Brain microvascular endothelial cell (primary cell): Measurements from ENCODE around the gene SAP30BP.

ENCODE experiments used
- DNase-seq: peaks from one replicate; pipeline ENCODE4 v3.0.0-alpha.2; 2020
- H3K27ac ChIP-seq: fragments of 250-450 bp; sonication (Bioruptor Pico); 2 replicates; pipeline ENCODE4 v1.5.1; 2020; ENCODE audit warnings: mild to moderate bottlenecking, moderate library complexity
- H3K27me3 ChIP-seq: fragments of 250-450 bp; sonication (Bioruptor Pico); replicated peaks from 2 replicates; pipeline ENCODE4 v1.5.1; 2020; ENCODE audit warnings: mild to moderate bottlenecking
- H3K36me3 ChIP-seq: fragments of 250-450 bp; sonication (Bioruptor Pico); replicated peaks from 2 replicates; pipeline ENCODE4 v1.5.1; 2020; ENCODE audit warnings: mild to moderate bottlenecking
- H3K4me3 ChIP-seq: 2 replicates; pipeline ENCODE4 v1.5.1; 2011; ENCODE audit warnings: low read depth, mild to moderate bottlenecking, control low read depth, low read length, moderate library complexity
- CTCF ChIP-seq: IDR thresholded peaks from 2 replicates; pipeline ENCODE4 v1.5.1; 2011; ENCODE audit warnings: low read depth, mild to moderate bottlenecking, moderate library complexity, low read length, control low read depth, inconsistent platforms; ENCODE audit errors: missing control alignments
- in situ Hi-C: cut with HindIII; loops from 2 replicates; pipeline ENCODE4 v1.10.0; 2017; ENCODE audit warnings: low sequenced_read_pairs, low pct_ligation_motif_present

Gene SAP30BP

GRCh38 chr17:75676461-75676860, 9.3 kb downstream of the SAP30BP start:
- Histone ChIP-seq H3K27me3 (no peaks in the 10 kb centered on the region), H3K27ac (no peak overlapping the region), H3K4me3 (no peak overlapping the region), H3K36me3 (peaks cover 40% of the 10 kb centered on the region)
- TF ChIP-seq CTCF: no peak
- in situ Hi-C loops: loop anchor here (10.0 kb wide), 1 partner anchor 68 kb away; no protein-coding TSS in a partner anchor
- DNase-seq: no peak

- in situ Hi-C loops: loop anchor here (10.0 kb wide), 1 partner anchor 65 kb away; no protein-coding TSS in a partner anchor
- H3K4me3 ChIP-seq: no peak overlapping the region
- H3K27ac ChIP-seq: no peak overlapping the region
- peak; percentile 25 for TF ChIP-seq CTCF
- peaks cover 20% of the 10 kb centered on the region for H3K36me3 ChIP-seq
- no peaks in the 10 kb centered on the region for H3K27me3 ChIP-seq
- DNase-seq: no peak
These were observed 12.6 kb downstream of the SAP30BP start for GRCh38 chr17:75679706-75680211.

GRCh38 chr17:75680431-75680830, 13.3 kb downstream of the SAP30BP start:
- H3K4me3 ChIP-seq: no peak overlapping the region
- H3K27ac ChIP-seq: no peak overlapping the region
- in situ Hi-C loops: no loop called here
- peaks cover 23% of the 10 kb centered on the region for H3K36me3 ChIP-seq
- no peak for DNase-seq
- no peak for TF ChIP-seq CTCF
- H3K27me3 ChIP-seq: no peaks in the 10 kb centered on the region

- DNase-seq: peak; percentile 39
- no peaks in the 10 kb centered on the region for H3K27me3 ChIP-seq
- in situ Hi-C loops: no loop called here
- no peak overlapping the region for H3K27ac ChIP-seq
- no peak overlapping the region for H3K4me3 ChIP-seq
- H3K36me3 ChIP-seq: peaks cover 17% of the 10 kb centered on the region
- no peak for TF ChIP-seq CTCF
These were observed 14.2 kb downstream of the SAP30BP start for GRCh38 chr17:75681289-75681688.

- Histone ChIP-seq H3K27me3 (no peaks in the 10 kb centered on the region), H3K4me3 (no peak overlapping the region), H3K27ac (peak overlapping the region; percentile 38), H3K36me3 (peaks cover 15% of the 10 kb centered on the region)
- in situ Hi-C loops: no loop called here
- DNase-seq: peak; percentile 75
- no peak for TF ChIP-seq CTCF
These were observed 16.4 kb downstream of the SAP30BP start for GRCh38 chr17:75683583-75683982.

- peak; percentile 51 for DNase-seq
- H3K36me3 ChIP-seq: peaks cover 12% of the 10 kb centered on the region
- H3K27ac ChIP-seq: peak overlapping the region; percentile 38
- in situ Hi-C loops: no loop called here
- TF ChIP-seq CTCF: no peak
- no peak overlapping the region for H3K4me3 ChIP-seq
- no peaks in the 10 kb centered on the region for H3K27me3 ChIP-seq
These were observed 17.1 kb downstream of the SAP30BP start for GRCh38 chr17:75684249-75684648.
